K562 (cell line): ENCODE measurements around the gene MADD. TPM values are rescaled to one million over a fixed set of nuclear protein-coding genes. Genes with fewer than 3 reads are reported as not detected.

ENCODE experiments used
- ATAC-seq: fragments of 200-7000 bp; cut with Tn5 transposase; 3 replicates; pipeline ENCODE4 v1.9.1; 2020; ENCODE audit warnings: moderate library complexity
- BruUV-seq: library from RNA; stranded (reverse); fragments of 400-500 nt; replicated peaks from 2 replicates; lab custom pipeline; 2021; lab: Mats Ljungman, UMichigan
- CTCF ChIA-PET: fragments of 300-600 bp; formaldehyde crosslinking; extraction: SDS; loops from one replicate; lab custom pipeline; 2021; ENCODE audit warnings: low intra/inter-chr PET ratio; lab: Yijun Ruan, JAX
- POLR2A ChIA-PET: fragments of 300-600, 350-650 bp; sonication (Branson Sonifier 250); formaldehyde crosslinking; extraction: SDS; loops from one replicate; lab custom pipeline; 2021; ENCODE audit warnings: antibody characterized with exemption, inconsistent platforms; lab: Yijun Ruan, JAX
- DNase-seq, 4 experiments: peaks; one replicate each; pipeline versions ENCODE4 v3.0.0 to v3.0.0-alpha.2; 2011 to 2018; ENCODE audit warnings: low spot score in 3 of 4, mixed read lengths in 3 of 4; ENCODE audit errors: extremely low read depth in 1 of 4
- FAIRE-seq: peaks from 2 replicates; lab custom pipeline; 2011; peaks lifted over from hg19 to GRCh38; lab: Jason Lieb, UNC
- H2AFZ ChIP-seq: 2 replicates; pipeline ENCODE4 v1.6.0; 2011; ENCODE audit warnings: low read depth, low read length, control low read depth, inconsistent platforms
- H3K27ac ChIP-seq: fragments of 200-600 bp; 3 replicates; pipeline ENCODE4 v1.8.0; 2011; ENCODE audit warnings: low read depth, mild to moderate bottlenecking, control low read depth, inconsistent platforms, low read length, moderate library complexity, mixed read lengths; ENCODE audit errors: extremely low read depth
- H3K27me3 ChIP-seq, 2 experiments: fragments of 300-600 bp in 1 of 2; 2 replicates in 1 of 2; 3 replicates in 1 of 2; pipeline versions ENCODE4 v1.6.0 to v1.8.0; 2011; ENCODE audit warnings: inconsistent platforms in 2 of 2, low read length in 2 of 2, mild to moderate bottlenecking in 1 of 2, mixed read lengths in 1 of 2, moderate library complexity in 1 of 2; ENCODE audit not compliant: control insufficient read depth in 2 of 2, insufficient read depth in 2 of 2
- H3K36me3 ChIP-seq: fragments of 300-600 bp; 3 replicates; pipeline ENCODE4 v1.8.0; 2011; ENCODE audit warnings: mild to moderate bottlenecking, low read length, inconsistent platforms; ENCODE audit not compliant: control insufficient read depth, insufficient read depth
- H3K4me1 ChIP-seq, 2 experiments: fragments of 200-600 bp in 1 of 2; replicated peaks in 1 of 2; 2 replicates in 1 of 2; 3 replicates in 1 of 2; pipeline versions ENCODE4 v1.5.1 to v1.8.0; 2011; ENCODE audit warnings: inconsistent platforms in 2 of 2, low read length in 2 of 2, mild to moderate bottlenecking in 1 of 2, mixed read lengths in 1 of 2, moderate library complexity in 1 of 2; ENCODE audit not compliant: control insufficient read depth in 2 of 2, insufficient read depth in 2 of 2
- H3K4me2 ChIP-seq: 2 replicates; pipeline ENCODE4 v1.6.1; 2011; ENCODE audit warnings: low read length, control low read depth, inconsistent platforms, mixed read lengths; ENCODE audit not compliant: insufficient read depth
- H3K4me3 ChIP-seq: fragments of 200-600 bp; sonication (generic), shearing (Covaris generic); 2 replicates; pipeline ENCODE4 v1.5.1; 2016; ENCODE audit warnings: control low read depth, inconsistent platforms
- H3K79me2 ChIP-seq: fragments of 200-600 bp; 3 replicates; pipeline ENCODE4 v1.8.0; 2011; ENCODE audit warnings: low read length, inconsistent platforms; ENCODE audit not compliant: control insufficient read depth, insufficient read depth
- H3K9ac ChIP-seq, 2 experiments: 2 replicates each; pipeline versions ENCODE4 v1.6.0 to v1.6.1; 2011; ENCODE audit warnings: low read depth in 2 of 2, low read length in 2 of 2, control low read depth in 1 of 2, inconsistent platforms in 1 of 2, mild to moderate bottlenecking in 1 of 2, mixed read lengths in 1 of 2; ENCODE audit not compliant: insufficient read depth in 1 of 2
- H3K9me1 ChIP-seq: one replicate; pipeline ENCODE4 v1.6.0; 2011; ENCODE audit warnings: inconsistent platforms, mild to moderate bottlenecking, low read length, moderate library complexity; ENCODE audit not compliant: control insufficient read depth, insufficient read depth
- H3K9me3 ChIP-seq: replicated peaks from 2 replicates; pipeline ENCODE4 v1.5.1; 2011; ENCODE audit warnings: low read depth, low read length, inconsistent platforms; ENCODE audit not compliant: control insufficient read depth, insufficient read depth
- H4K20me1 ChIP-seq: replicated peaks from 2 replicates; pipeline ENCODE4 v1.6.1; 2011; ENCODE audit warnings: low read length, inconsistent platforms, mixed read lengths; ENCODE audit not compliant: control insufficient read depth, insufficient read depth
- BRD9 ChIP-seq: fragments of 450-650 bp; IDR thresholded peaks from 2 replicates; pipeline ENCODE4 v1.6.1; 2018; ENCODE audit warnings: low read depth; ENCODE audit not compliant: partially characterized antibody
- ELF4 ChIP-seq: fragments of 450-650 bp; formaldehyde crosslinking; IDR thresholded peaks from 2 replicates; pipeline ENCODE4 v1.4.0; 2022; ENCODE audit warnings: missing genetic modification characterization
- GTF2F1 ChIP-seq: IDR thresholded peaks from 2 replicates; pipeline ENCODE4 v1.6.1; 2011; ENCODE audit warnings: low read depth, low read length, improper control_type of control experiment
- ZNF175 ChIP-seq: fragments of 200-800 bp; sonication (Bioruptor generic); IDR thresholded peaks from 2 replicates; pipeline ENCODE4 v1.6.1; 2016; ENCODE audit warnings: low read depth, mild to moderate bottlenecking, missing genetic modification characterization, missing compliant biosample characterization
- WGBS: fragments of 100-300 bp; shearing (Covaris generic); methylation state at CpG from one replicate; pipeline ENCODE4 v1.1.6; 2016; ENCODE audit warnings: low coverage, mixed read lengths; ENCODE audit not compliant: insufficient coverage; ENCODE audit errors: missing lambda C conversion rate; 5-methylcytosine and 5-hydroxymethylcytosine counted together
- in situ Hi-C: fragments of 300-500 bp; cut with MboI; formaldehyde crosslinking; loops from 4 replicates; pipeline ENCODE4 v1.15.0; 2018; ENCODE audit warnings: inconsistent platforms, mixed read lengths
- intact Hi-C: fragments of 100-400 bp; cut with micrococcal nuclease; formaldehyde crosslinking; loops from 2 replicates; pipeline ENCODE4 v1.14.2; 2022
- polyA plus RNA-seq, 8 experiments: library from polyadenylated mRNA; depleted of rRNA in 4 of 8; stranded (reverse) in 5 of 8; unstranded in 3 of 8; fragments of >200 nt; fragmentation: Nextera tagmentation in 2 of 8; fragmentation: Illumina TruSeq in 1 of 8; extraction: Ambion mirVana in 2 of 8; extraction: Trizol in 1 of 8; gene quantifications; 2 replicates each; pipeline versions ENCODE4 v1.2.1 to v1.2.3, GENCODE V29; 2011 to 2014; ENCODE audit warnings: inconsistent platforms in 1 of 8, missing spikeins in 1 of 8
- total RNA-seq, 7 experiments: library from RNA; depleted of rRNA in 6 of 7; stranded (reverse); fragments of >200 nt in 6 of 7; fragmentation: Illumina TruSeq in 2 of 7; extraction: Trizol in 2 of 7; gene quantifications; 2 replicates each; pipeline versions ENCODE4 v1.2.1 to v1.2.3, GENCODE V29; 2011 to 2021; ENCODE audit warnings: low replicate concordance in 1 of 7
- TF ChIP-seq, protein P1 (sequence below): fragments of 250-450 bp; sonication (Bioruptor Pico); IDR thresholded peaks from 2 replicates; pipeline ENCODE4 v1.8.0; 2021; ENCODE audit warnings: moderate library complexity, mild to moderate bottlenecking, inconsistent platforms
- TF ChIP-seq, protein P2 (sequence below), 2 experiments: fragments of 450-650 bp in 1 of 2; sonication (generic) in 1 of 2; formaldehyde crosslinking in 1 of 2; IDR thresholded peaks; 2 replicates each; pipeline versions ENCODE4 v1.7.1 to v1.9.0; 2016 to 2022; ENCODE audit warnings: inconsistent platforms in 1 of 2, mild to moderate bottlenecking in 1 of 2, missing genetic modification reagents in 1 of 2

Gene MADD
- total and polyA plus RNA-seq, 9 of the 15 experiments (the other 6 are each of a cell fraction or from before 2014, with no cell fraction given): 0.68 to 57.6 (median 33.6) TPM

- Histone ChIP-seq H3K4me3 (no peak overlapping the region), H3K9ac (no peak overlapping the region), H3K79me2 (no peaks in the 10 kb centered on the region), H2AFZ (no peak overlapping the region), H3K4me1 (peaks cover 0 to 51% of the 10 kb centered on the region in 2 experiments; a peak in 3 of 5 replicates), H3K4me2 (no peak overlapping the region), H3K27me3 (no peaks in the 10 kb centered on the region), H3K36me3 (no peaks in the 10 kb centered on the region), H3K27ac (no peak overlapping the region), H3K9me1 (no peaks in the 10 kb centered on the region), H3K9me3 (peaks cover 13% of the 10 kb centered on the region), H4K20me1 (no peaks in the 10 kb centered on the region)
- DNase-seq (no peak), FAIRE-seq (no peak), ATAC-seq (no peak)
- no TSS peak for BruUV-seq
- TF ChIP-seq ZNF175 (CRISPR knock-in tag) (no peak), GTF2F1 (no peak), ELF4 (CRISPR knock-in tag) (no peak), BRD9 (no peak)
- TF ChIP-seq, protein P1, sequence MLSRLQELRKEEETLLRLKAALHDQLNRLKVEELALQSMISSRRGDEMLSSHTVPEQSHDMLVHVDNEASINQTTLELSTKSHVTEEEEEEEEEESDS (CRISPR knock-in tag): no peak
- TF ChIP-seq, protein P2, sequence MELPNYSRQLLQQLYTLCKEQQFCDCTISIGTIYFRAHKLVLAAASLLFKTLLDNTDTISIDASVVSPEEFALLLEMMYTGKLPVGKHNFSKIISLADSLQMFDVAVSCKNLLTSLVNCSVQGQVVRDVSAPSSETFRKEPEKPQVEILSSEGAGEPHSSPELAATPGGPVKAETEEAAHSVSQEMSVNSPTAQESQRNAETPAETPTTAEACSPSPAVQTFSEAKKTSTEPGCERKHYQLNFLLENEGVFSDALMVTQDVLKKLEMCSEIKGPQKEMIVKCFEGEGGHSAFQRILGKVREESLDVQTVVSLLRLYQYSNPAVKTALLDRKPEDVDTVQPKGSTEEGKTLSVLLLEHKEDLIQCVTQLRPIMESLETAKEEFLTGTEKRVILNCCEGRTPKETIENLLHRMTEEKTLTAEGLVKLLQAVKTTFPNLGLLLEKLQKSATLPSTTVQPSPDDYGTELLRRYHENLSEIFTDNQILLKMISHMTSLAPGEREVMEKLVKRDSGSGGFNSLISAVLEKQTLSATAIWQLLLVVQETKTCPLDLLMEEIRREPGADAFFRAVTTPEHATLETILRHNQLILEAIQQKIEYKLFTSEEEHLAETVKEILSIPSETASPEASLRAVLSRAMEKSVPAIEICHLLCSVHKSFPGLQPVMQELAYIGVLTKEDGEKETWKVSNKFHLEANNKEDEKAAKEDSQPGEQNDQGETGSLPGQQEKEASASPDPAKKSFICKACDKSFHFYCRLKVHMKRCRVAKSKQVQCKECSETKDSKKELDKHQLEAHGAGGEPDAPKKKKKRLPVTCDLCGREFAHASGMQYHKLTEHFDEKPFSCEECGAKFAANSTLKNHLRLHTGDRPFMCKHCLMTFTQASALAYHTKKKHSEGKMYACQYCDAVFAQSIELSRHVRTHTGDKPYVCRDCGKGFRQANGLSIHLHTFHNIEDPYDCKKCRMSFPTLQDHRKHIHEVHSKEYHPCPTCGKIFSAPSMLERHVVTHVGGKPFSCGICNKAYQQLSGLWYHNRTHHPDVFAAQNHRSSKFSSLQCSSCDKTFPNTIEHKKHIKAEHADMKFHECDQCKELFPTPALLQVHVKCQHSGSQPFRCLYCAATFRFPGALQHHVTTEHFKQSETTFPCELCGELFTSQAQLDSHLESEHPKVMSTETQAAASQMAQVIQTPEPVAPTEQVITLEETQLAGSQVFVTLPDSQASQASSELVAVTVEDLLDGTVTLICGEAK (IDR thresholded peaks at IDR 0.05): no peak
- TF ChIP-seq, protein P2 (CRISPR knock-in tag; IDR thresholded peaks at IDR 0.05): no peak
- 9% methylated on average over 10 of the region's 32 CpGs for WGBS
- POLR2A ChIA-PET: no interaction called here
- CTCF ChIA-PET: interaction anchor here (0.6 to 3.2 kb wide), 8 partner anchors 18 to 465 kb away, joined by 3 to 46 read pairs (median 4); partner anchors contain the start of genes ARFGAP2 and NR1H3
- intact Hi-C loops (loop anchor here (1.0 to 10.0 kb wide), 4 partner anchors 50 to 470 kb away; partner anchors contain the start of gene SLC39A13), in situ Hi-C loops (loop anchor here (10.0 kb wide), 1 partner anchor 470 kb away; no protein-coding TSS in a partner anchor)
Observed at GRCh38 chr11:47354913-47355282, 85.0 kb downstream of the MADD start.
